Limb (tissue), 2 donors: ENCODE data around the gene ENDOV.
"Not testable (repeated sequence)": the region's sequence is repeated elsewhere in the genome, so short reads cannot be mapped to it uniquely, and the experiment has no call there.

Experiments used
- DNase-seq, 2 donors: peaks; one replicate each; pipeline ENCODE4 v3.0.0-alpha.2; 2016; ENCODE audit errors: extremely low spot score in 2 of 2

ENDOV gene

GRCh38 chr17:80388175-80388574 is 26.8 kb upstream of the ENDOV start:
- no peak for DNase-seq

- DNase-seq: no peak
Measured at GRCh38 chr17:80388601-80389000, 26.4 kb upstream of the ENDOV start.

GRCh38 chr17:80389011-80389995 is 25.7 kb upstream of the ENDOV start:
- DNase-seq: peak in 1 of 2 donors; percentile 40

GRCh38 chr17:80393241-80393890 is 21.6 kb upstream of the ENDOV start:
- peak in 1 of 2 donors; percentile 21 for DNase-seq

- no peak for DNase-seq
Measured at GRCh38 chr17:80393961-80394360, 21.0 kb upstream of the ENDOV start.

- DNase-seq: no peak
Measured at GRCh38 chr17:80394629-80395216, 20.2 kb upstream of the ENDOV start.

- no peak for DNase-seq
Measured at GRCh38 chr17:80395402-80396151, 19.4 kb upstream of the ENDOV start.

- DNase-seq: no peak
Measured at GRCh38 chr17:80396157-80397033, 18.6 kb upstream of the ENDOV start.

- no peak for DNase-seq
Measured at GRCh38 chr17:80397034-80397387, 18.0 kb upstream of the ENDOV start.

- DNase-seq: no peak
Measured at GRCh38 chr17:80397686-80398085, 17.3 kb upstream of the ENDOV start.

GRCh38 chr17:80401086-80401485 is 13.9 kb upstream of the ENDOV start:
- DNase-seq: not testable (repeated sequence)

GRCh38 chr17:80402102-80402501 is 12.9 kb upstream of the ENDOV start:
- DNase-seq: not testable (repeated sequence)

GRCh38 chr17:80402959-80403358 is 12.0 kb upstream of the ENDOV start:
- no peak for DNase-seq

GRCh38 chr17:80406146-80406545 is 8.8 kb upstream of the ENDOV start:
- no peak for DNase-seq

GRCh38 chr17:80407917-80408316 is 7.0 kb upstream of the ENDOV start:
- DNase-seq: not testable (repeated sequence)

- no peak for DNase-seq
Measured at GRCh38 chr17:80408872-80409271, 6.1 kb upstream of the ENDOV start.

GRCh38 chr17:80409626-80410025 is 5.3 kb upstream of the ENDOV start:
- DNase-seq: no peak

GRCh38 chr17:80410441-80411087 is 4.4 kb upstream of the ENDOV start:
- not testable (repeated sequence) for DNase-seq

- no peak for DNase-seq
Measured at GRCh38 chr17:80413771-80414507, 1.0 kb upstream of the ENDOV start.

GRCh38 chr17:80414508-80414802 is 512 bp upstream of the ENDOV start:
- DNase-seq: no peak
